Natural killer cell treated with Interleukin-12 subunit alpha and Interleukin-12 subunit beta and Interleukin-15 and Interleukin-18, amount 100 ng/mL, for 72 hours (primary cell): ENCODE measurements around the gene SPOCK2. TPM values are rescaled to one million over a fixed set of nuclear protein-coding genes. Genes with fewer than 3 reads are reported as not detected.

ENCODE experiments used
- ATAC-seq, 2 donors: fragments of 150-1000 bp; cut with Tn5 transposase in 1 of 2; sonication (Bioruptor Pico), chemical (Tn5 transposase) in 1 of 2; 2 replicates each; pipeline ENCODE4 v1.10.0; 2021
- DNase-seq: peaks from one replicate; pipeline ENCODE4 v3.0.0; 2022; ENCODE audit warnings: low spot score
- H3K27ac Mint-ChIP-seq, 2 donors: 1 replicate in 1 of 2; 2 replicates in 1 of 2; pipeline ENCODE4 v1.8.0; 2022; ENCODE audit warnings: mixed read lengths in 2 of 2, mild to moderate bottlenecking in 1 of 2, moderate library complexity in 1 of 2
- H3K27me3 Mint-ChIP-seq, 2 donors: 1 replicate in 1 of 2; 2 replicates in 1 of 2; pipeline ENCODE4 v1.8.0; 2022; ENCODE audit warnings: mixed read lengths in 2 of 2
- H3K36me3 Mint-ChIP-seq: one replicate; pipeline ENCODE4 v1.8.0; 2022; ENCODE audit warnings: mixed read lengths
- H3K4me1 Mint-ChIP-seq, 2 donors: 1 replicate in 1 of 2; 2 replicates in 1 of 2; pipeline ENCODE4 v1.8.0; 2022; ENCODE audit warnings: low read depth in 2 of 2, mixed read lengths in 2 of 2, mild to moderate bottlenecking in 1 of 2
- H3K4me3 Mint-ChIP-seq: one replicate; pipeline ENCODE4 v1.8.0; 2022; ENCODE audit warnings: mixed read lengths
- H3K9me3 Mint-ChIP-seq: 2 replicates; pipeline ENCODE4 v1.8.0; 2022; ENCODE audit warnings: mixed read lengths
- total RNA-seq, 2 donors: library from RNA; stranded (reverse); gene quantifications; one replicate each; pipeline ENCODE4 v1.2.3, GENCODE V29; 2022

The SPOCK2 gene
- total RNA-seq, 2 donors from 2014 or later, result 24.9 to 25.9 TPM

GRCh38 chr10:72011468-72011867 is 76.9 kb downstream of the SPOCK2 start:
- no peak for ATAC-seq
- no peaks in the 10 kb centered on the region for H3K36me3 Mint-ChIP-seq
- no peaks in the 10 kb centered on the region for H3K4me1 Mint-ChIP-seq
- H3K9me3 Mint-ChIP-seq, result no peaks in the 10 kb centered on the region
- H3K27me3 Mint-ChIP-seq, result no peaks in the 10 kb centered on the region
- no peak overlapping the region for H3K4me3 Mint-ChIP-seq
- no peak overlapping the region for H3K27ac Mint-ChIP-seq
- DNase-seq, result no peak

DNA sequence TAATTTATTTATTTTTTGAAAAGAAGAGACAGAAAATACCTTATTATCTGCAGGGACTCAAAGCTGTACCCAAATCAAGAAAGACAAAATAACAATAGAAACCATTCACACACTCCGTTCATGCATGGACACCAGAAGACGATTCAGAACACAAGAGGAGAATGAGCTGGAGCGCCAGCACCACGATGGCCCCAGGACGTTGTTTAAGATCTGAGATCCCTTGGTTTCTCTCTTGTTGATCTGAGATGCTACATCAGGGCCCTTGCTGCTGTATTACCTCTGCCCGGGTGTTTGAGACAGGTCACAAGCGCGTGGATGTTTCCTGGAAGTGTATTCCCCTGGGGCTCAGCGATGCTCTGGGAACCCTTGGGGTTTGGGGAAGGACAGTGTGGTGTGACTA is 77.3 kb downstream of the SPOCK2 start:
- no peak for ATAC-seq
- H3K4me3 Mint-ChIP-seq, result no peak overlapping the region
- H3K27me3 Mint-ChIP-seq, result no peaks in the 10 kb centered on the region
- DNase-seq, result no peak
- H3K4me1 Mint-ChIP-seq, result no peaks in the 10 kb centered on the region
- no peaks in the 10 kb centered on the region for H3K9me3 Mint-ChIP-seq
- no peaks in the 10 kb centered on the region for H3K36me3 Mint-ChIP-seq
- H3K27ac Mint-ChIP-seq, result no peak overlapping the region

- H3K9me3 Mint-ChIP-seq, result no peaks in the 10 kb centered on the region
- ATAC-seq (no peak), DNase-seq (no peak)
- H3K36me3 Mint-ChIP-seq, result no peaks in the 10 kb centered on the region
- H3K4me3 Mint-ChIP-seq, result no peak overlapping the region
- H3K27me3 Mint-ChIP-seq, result no peaks in the 10 kb centered on the region
- no peak overlapping the region for H3K27ac Mint-ChIP-seq
- H3K4me1 Mint-ChIP-seq, result no peaks in the 10 kb centered on the region
Observed at GRCh38 chr10:72010234-72010973, 77.9 kb downstream of the SPOCK2 start.

DNA sequence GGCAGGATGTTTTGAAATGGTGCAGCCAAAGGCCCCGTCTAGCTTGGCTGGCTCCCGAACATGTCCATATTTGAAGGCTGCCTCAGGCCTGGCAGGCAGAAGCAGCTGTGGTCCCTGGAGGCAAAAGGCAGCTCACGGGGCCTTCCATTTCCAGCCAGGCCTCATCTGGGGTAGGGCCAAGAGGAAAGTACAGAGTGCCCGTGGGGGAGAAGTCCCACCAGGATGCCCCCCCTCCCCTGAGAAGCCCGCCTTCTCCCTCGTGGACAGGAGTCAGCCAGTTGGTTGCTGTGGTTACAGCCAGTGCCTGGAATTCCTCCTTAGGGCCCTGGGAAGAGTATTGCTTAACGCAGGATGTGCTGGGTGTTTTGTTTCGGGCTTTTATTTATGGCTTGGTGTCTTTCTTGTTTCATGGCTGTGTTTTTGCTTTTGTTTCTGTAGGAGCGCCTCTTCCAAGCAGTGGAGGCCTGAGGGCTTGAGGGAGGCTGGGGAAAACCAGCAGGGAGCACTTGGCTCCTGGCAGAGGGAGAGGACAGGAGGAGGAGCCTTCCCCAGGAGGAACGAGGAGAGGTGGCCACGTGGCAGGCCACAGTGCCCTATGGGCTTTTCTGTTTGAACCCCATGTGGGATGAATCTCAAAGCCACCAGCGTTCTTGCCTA is 78.8 kb downstream of the SPOCK2 start:
- Mint-ChIP-seq H3K27ac (no peak overlapping the region), H3K36me3 (no peaks in the 10 kb centered on the region), H3K4me3 (no peak overlapping the region), H3K4me1 (no peaks in the 10 kb centered on the region), H3K27me3 (no peaks in the 10 kb centered on the region), H3K9me3 (no peaks in the 10 kb centered on the region)
- DNase-seq (no peak), ATAC-seq (no peak)

DNA sequence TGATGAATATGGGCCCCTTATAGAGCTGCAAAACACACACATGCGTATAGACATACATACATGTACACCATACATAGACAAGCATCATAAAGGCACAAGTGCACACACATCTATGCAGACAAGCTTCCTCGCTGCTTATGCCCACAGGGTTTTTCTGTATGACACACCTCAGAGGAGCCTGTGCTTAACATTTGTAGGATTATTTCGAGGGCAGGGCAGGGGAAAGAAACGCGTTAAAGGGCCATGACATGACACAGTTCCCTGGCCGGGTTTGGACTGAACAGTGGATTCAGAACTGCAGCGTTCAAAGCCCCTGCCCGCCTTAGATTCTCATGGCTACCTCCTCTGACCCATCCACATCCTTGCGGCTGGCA is 79.3 kb downstream of the SPOCK2 start:
- no peak for ATAC-seq
- no peaks in the 10 kb centered on the region for H3K4me1 Mint-ChIP-seq

More for the DNA sequence above, 79.3 kb downstream of the SPOCK2 start:
- no peak overlapping the region for H3K4me3 Mint-ChIP-seq
- H3K36me3 Mint-ChIP-seq, result no peaks in the 10 kb centered on the region
- no peak overlapping the region for H3K27ac Mint-ChIP-seq
- no peaks in the 10 kb centered on the region for H3K27me3 Mint-ChIP-seq
- DNase-seq, result no peak
- H3K9me3 Mint-ChIP-seq, result no peaks in the 10 kb centered on the region

Other genes with a start within 250 kb of the SPOCK2 start
- 100 to 1,000 TPM; 136 to 207 TPM for gene PSAP, start 237.3 kb downstream of the SPOCK2 start, total RNA-seq
- not detected for gene CHST3, start 124.2 kb downstream of the SPOCK2 start, total RNA-seq
- gene ANAPC16, start 127.5 kb upstream of the SPOCK2 start, total RNA-seq, result 10 to 100 TPM; 39.6 to 79.3 TPM
- gene ASCC1, start 127.7 kb upstream of the SPOCK2 start, total RNA-seq, result 10 to 100 TPM; 30.9 to 35.7 TPM
- gene DDIT4, start 185.4 kb upstream of the SPOCK2 start, total RNA-seq, result 100 to 1,000 TPM; 189 to 207 TPM